GM19468 (cell line): ENCODE data around the gene SMG7.
"Not testable (repeated sequence)": the region's sequence is repeated elsewhere in the genome, so short reads cannot be mapped to it uniquely, and the experiment has no call there.

ENCODE experiments used
- ATAC-seq: cut with Tn5 transposase; IDR thresholded peaks from one replicate; pipeline ENCODE4 v1.9.1; 2021; ENCODE audit warnings: mild to moderate bottlenecking, moderate library complexity, moderate number of reproducible peaks; ENCODE audit not compliant: unreplicated experiment; ENCODE audit errors: extremely low read depth

Gene SMG7

GRCh38 chr1:183472488-183473216, at the start of gene SMG7:
TSS of gene SMG7 (plus strand) at chr1:183472499. CDS start at chr1:183472621, 122 bp downstream.
- ATAC-seq: no peak

DNA sequence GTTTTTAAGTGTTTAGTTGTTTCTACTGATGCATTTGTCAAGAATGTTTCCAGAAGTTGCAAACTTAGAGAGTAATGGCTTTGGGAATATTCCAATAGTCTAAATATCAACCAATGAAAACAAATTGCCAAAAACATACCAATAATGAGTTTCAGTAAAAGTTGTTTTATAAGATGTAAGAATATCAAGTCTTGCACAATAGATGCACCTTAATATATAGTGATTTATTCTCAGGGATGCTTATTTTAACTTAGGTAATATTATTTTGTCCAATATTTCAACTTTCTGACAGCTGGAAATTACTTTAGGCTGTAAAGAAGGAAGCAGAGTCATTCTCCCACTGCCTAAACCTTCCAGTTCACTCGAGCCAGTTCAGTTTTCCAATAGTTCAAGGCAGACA, 48.8 kb upstream of the SMG7 start:
- ATAC-seq: no peak

DNA sequence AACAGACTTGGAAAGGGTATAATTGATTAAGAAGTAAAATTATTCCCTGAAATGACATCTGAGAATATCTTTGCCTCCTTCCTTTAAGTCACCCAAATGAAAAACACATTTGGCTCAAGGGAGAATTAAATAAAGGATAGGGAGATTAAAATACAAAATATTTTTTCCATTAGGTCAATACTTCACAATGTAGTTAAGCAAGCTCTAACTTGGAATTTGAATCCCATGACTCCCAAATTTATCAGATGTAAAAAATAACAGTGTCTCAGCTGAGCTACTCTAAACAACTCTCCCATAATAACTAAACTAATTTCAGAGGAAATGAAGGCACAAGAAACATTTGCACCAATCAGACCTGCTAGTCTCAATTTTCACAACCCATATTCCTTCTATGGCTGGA, 47.6 kb upstream of the SMG7 start:
- ATAC-seq: no peak

DNA sequence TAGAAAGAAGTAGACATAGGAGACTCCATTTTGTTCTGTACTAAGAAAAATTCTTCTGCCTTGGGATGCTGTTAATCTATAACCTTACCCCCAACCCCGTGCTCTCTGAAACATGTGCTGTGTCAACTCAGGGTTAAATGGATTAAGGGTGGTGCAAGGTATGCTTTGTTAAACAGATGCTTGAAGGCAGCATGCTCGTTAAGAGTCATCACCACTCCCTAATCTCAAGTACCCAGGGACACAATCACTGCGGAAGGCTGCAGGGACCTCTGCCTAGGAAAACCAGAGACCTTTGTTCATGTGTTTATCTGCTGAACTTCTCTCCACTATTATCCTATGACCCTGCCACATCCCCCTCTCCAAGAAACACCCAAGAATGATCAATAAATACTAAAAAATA, 44.7 kb upstream of the SMG7 start:
- ATAC-seq: not testable (repeated sequence)

DNA sequence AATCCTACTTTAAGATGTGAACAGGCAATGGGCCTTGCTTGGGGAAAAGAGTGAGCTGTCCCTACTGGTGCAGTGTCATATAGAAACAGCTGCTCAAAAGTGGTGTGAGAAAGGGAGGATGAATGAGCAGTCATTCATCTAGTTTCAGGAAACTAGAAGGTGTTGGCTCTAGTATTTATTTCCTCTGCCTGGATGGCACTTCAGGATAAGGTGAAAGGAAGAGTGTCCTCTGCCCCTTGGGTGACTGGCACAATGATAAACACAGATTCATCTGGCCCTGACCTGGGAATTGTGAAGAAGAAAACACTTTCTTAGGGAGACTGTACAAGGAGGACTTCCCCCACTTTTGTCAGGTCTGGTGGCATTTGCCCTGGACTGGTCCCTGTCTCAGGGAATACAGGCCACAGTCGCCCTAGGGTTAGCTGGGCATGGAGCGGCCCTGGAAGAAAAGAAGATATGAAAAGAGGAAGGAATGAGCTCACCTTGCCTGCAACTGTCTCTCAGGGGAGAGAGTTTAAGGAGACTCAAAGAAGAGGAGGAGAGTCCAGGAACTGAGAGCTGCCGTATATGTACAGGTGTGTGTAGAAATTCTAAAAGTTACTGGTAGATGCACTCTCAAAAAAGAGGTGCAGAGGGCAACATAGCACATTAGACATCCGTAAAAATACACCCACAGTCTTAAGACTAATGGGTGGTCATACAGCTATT, 40.3 kb upstream of the SMG7 start:
- no peak for ATAC-seq

DNA sequence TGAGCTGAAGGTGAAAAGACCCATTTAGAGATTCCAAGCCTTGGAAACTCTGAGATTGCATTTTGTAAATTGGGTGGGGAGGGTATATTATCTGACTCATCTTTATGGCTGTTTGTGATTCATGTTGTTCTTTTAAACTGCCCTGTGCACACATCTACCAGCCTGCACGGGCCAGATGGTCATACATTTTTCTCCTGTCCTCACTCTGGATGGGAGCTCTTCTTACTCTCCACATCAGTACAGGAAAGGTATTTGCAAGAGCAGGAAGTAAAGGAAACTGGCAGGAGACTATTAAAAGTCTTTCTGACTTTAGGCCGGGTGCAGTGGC, 39.8 kb upstream of the SMG7 start:
- ATAC-seq: no peak

GRCh38 chr1:183433703-183434102, 38.6 kb upstream of the SMG7 start:
- no peak for ATAC-seq

DNA sequence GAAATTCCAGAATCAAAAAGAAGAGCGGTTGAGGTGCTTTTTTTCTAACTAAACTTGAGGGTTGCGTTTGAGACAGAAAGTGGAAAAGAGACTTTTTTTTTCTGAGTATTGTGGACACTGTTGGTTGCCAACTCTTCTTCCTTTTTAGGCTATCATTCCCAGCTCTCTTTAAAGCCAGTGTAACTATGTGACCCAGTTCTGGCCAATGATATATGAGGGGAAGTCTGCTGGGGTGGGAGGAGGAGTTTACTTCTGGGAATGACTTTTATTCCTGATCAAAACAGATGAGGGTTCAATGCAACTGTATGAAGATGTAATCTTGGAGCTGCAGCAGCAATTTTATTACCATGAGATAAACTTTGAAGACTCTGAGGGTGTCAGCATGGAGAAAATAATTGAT, 36.8 kb upstream of the SMG7 start:
- ATAC-seq: no peak

- no peak for ATAC-seq
Observed at GRCh38 chr1:183438060-183438459, 34.2 kb upstream of the SMG7 start.

GRCh38 chr1:183443011-183443410, 29.3 kb upstream of the SMG7 start:
- ATAC-seq: no peak

DNA sequence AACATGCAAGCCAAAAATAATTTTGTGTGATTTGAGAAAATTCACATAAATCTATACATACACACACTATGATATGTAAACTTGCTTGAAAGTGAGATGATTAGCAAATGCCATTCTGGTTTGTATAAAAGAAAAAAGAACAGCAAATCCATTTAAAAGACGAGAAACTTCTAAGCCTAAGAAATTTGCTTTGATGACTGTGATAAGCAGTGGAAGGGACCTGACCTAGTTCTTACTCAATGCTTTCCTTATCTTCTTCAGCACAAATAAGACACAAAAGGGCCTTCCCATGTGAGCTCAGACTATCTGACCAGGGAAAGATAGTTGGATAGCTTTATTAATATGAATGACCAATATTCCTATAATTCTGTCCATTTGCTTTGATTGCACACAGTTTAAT, 28.8 kb upstream of the SMG7 start:
- no peak for ATAC-seq

- no peak for ATAC-seq
Observed at GRCh38 chr1:183444243-183444642, 28.1 kb upstream of the SMG7 start.

- no peak for ATAC-seq
Observed at GRCh38 chr1:183449223-183449770, 23.0 kb upstream of the SMG7 start.

GRCh38 chr1:183450093-183450492, 22.2 kb upstream of the SMG7 start:
- no peak for ATAC-seq

GRCh38 chr1:183454377-183454776, 17.9 kb upstream of the SMG7 start:
- ATAC-seq: no peak

GRCh38 chr1:183456826-183457225, 15.5 kb upstream of the SMG7 start:
- no peak for ATAC-seq

GRCh38 chr1:183457449-183457848, 14.8 kb upstream of the SMG7 start:
- no peak for ATAC-seq

DNA sequence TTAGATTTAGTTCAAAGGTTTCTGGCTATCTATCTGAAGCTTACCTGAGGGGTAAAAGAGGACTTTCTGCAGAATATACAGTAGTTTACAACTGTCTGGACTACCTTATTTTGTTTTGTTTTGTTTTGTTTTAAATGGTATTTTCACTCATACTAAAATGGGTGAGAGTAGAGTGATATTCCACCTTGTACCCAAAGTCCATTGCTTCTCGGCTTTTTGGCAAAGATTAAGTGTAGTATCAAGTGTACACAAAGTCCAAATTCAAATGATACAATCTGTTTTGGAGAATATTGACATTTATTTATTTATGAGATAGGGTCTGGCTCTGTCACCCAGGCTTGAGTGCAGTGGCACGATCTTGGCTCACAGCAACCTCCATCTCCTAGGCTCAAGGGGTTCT, 11.7 kb upstream of the SMG7 start:
- ATAC-seq: no peak

GRCh38 chr1:183461350-183461749, 10.9 kb upstream of the SMG7 start:
- no peak for ATAC-seq

- ATAC-seq: no peak
Observed at GRCh38 chr1:183463566-183463965, 8.7 kb upstream of the SMG7 start.

GRCh38 chr1:183466781-183467180, 5.5 kb upstream of the SMG7 start:
- no peak for ATAC-seq

DNA sequence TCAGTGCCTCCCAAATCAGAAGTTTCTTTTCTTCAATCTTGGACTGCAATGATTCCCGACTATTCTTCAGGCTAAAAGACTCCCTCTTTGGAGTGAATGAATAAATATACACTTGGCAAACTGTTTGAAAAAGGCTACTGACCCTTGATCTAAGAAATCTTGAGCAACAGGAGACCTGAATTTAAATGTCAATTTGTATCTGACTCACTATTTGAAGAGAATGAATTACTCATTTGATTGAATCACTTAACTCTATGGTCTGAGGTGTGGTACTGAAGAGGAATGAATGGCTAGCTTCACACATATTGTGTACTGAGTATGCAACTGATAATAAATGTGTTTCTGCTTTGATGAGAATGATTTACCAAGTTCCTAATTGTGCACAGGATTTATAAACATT, 4.6 kb upstream of the SMG7 start:
- ATAC-seq: no peak
